ENCODE data around the gene OPRPN. TPM values are rescaled to one million over a fixed set of nuclear protein-coding genes. Genes with fewer than 3 reads are reported as not detected.

Gene OPRPN
- total RNA-seq, 3 donors from 2014 or later (not counting 1 experiment from before 2014, with no cell fraction given): not detected

GRCh38 chr4:70425306-70425705 is 27.6 kb downstream of the OPRPN start:
- TF ChIP-seq, protein P1, sequence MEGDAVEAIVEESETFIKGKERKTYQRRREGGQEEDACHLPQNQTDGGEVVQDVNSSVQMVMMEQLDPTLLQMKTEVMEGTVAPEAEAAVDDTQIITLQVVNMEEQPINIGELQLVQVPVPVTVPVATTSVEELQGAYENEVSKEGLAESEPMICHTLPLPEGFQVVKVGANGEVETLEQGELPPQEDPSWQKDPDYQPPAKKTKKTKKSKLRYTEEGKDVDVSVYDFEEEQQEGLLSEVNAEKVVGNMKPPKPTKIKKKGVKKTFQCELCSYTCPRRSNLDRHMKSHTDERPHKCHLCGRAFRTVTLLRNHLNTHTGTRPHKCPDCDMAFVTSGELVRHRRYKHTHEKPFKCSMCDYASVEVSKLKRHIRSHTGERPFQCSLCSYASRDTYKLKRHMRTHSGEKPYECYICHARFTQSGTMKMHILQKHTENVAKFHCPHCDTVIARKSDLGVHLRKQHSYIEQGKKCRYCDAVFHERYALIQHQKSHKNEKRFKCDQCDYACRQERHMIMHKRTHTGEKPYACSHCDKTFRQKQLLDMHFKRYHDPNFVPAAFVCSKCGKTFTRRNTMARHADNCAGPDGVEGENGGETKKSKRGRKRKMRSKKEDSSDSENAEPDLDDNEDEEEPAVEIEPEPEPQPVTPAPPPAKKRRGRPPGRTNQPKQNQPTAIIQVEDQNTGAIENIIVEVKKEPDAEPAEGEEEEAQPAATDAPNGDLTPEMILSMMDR (IDR thresholded peaks at IDR 0.05): no peak
- H3K9me3 ChIP-seq (ENCODE audit: control insufficient read depth, insufficient read depth, low read length): no peaks in the 10 kb centered on the region
- ATAC-seq: no peak
- H3K9me3 Mint-ChIP-seq: peaks cover 7 to 10% of the 10 kb centered on the region in 2 donors
- H3K36me3 Mint-ChIP-seq: no peaks in the 10 kb centered on the region
- no peaks in the 10 kb centered on the region for H3K36me3 ChIP-seq (ENCODE audit: control insufficient read depth, insufficient read depth, low read length)
- no peak overlapping the region for H3K4me3 ChIP-seq (ENCODE audit: low read length)
- H3K27ac ChIP-seq (ENCODE audit: low read length): no peak overlapping the region
- no peak overlapping the region for H3K27ac Mint-ChIP-seq
- DNase-seq: no peak
- H3K4me1 ChIP-seq (ENCODE audit: control insufficient read depth, insufficient read depth, low read length): no peaks in the 10 kb centered on the region
- H3K4me3 Mint-ChIP-seq: no peak overlapping the region
- no peaks in the 10 kb centered on the region for H3K4me1 Mint-ChIP-seq
- intact Hi-C loops (cut with micrococcal nuclease): no loop called here
- no peaks in the 10 kb centered on the region for H3K27me3 ChIP-seq (ENCODE audit: control insufficient read depth, insufficient read depth, low read length)
- no peaks in the 10 kb centered on the region for H3K27me3 Mint-ChIP-seq (ENCODE audit: low read depth in 2 of 2)
- WGBS (ENCODE audit: insufficient coverage): 88% methylated on average over 1 of the region's 1 CpG

- no peaks in the 10 kb centered on the region for H3K36me3 Mint-ChIP-seq
- TF ChIP-seq, protein P1 (IDR thresholded peaks at IDR 0.05): no peak
- no peaks in the 10 kb centered on the region for H3K4me1 Mint-ChIP-seq
- Histone ChIP-seq H3K9me3 (ENCODE audit: control insufficient read depth, insufficient read depth, low read length) (no peaks in the 10 kb centered on the region), H3K4me3 (ENCODE audit: low read length) (no peak overlapping the region), H3K4me1 (ENCODE audit: control insufficient read depth, insufficient read depth, low read length) (no peaks in the 10 kb centered on the region), H3K27ac (ENCODE audit: low read length) (no peak overlapping the region), H3K27me3 (ENCODE audit: control insufficient read depth, insufficient read depth, low read length) (no peaks in the 10 kb centered on the region), H3K36me3 (ENCODE audit: control insufficient read depth, insufficient read depth, low read length) (no peaks in the 10 kb centered on the region)
- intact Hi-C loops (cut with micrococcal nuclease): no loop called here
- no peak overlapping the region for H3K4me3 Mint-ChIP-seq
- H3K27ac Mint-ChIP-seq: no peak overlapping the region
- DNase-seq: no peak
- no peaks in the 10 kb centered on the region for H3K27me3 Mint-ChIP-seq (ENCODE audit: low read depth in 2 of 2)
- no peak for ATAC-seq
- peaks cover 7% of the 10 kb centered on the region in 2 donors for H3K9me3 Mint-ChIP-seq
Observed at GRCh38 chr4:70426789-70427188, 29.0 kb downstream of the OPRPN start.

DNA sequence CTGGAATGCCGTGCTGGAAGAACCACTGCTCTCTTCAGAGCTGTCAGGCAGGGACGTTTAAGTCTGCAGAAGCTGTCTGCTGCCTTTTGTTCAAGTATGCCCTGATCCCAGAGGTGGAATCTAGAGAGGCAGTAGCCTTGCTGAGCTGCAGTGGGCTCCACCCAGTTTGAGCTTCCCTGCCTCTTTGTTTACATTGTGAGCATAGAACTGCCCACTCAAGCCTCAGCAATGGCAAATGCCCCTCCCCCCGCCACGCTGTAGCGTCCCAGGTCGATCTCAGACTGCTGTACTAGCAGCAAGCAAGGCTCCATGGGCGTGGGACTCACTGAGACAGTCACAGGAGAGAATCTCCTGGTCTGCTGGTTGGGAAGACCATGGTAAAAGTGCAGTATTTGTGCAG is 39.5 kb downstream of the OPRPN start:
- Mint-ChIP-seq H3K36me3 (no peaks in the 10 kb centered on the region), H3K27me3 (ENCODE audit: low read depth in 2 of 2) (no peaks in the 10 kb centered on the region), H3K4me1 (no peaks in the 10 kb centered on the region), H3K4me3 (no peak overlapping the region), H3K27ac (no peak overlapping the region), H3K9me3 (peaks cover 7 to 8% of the 10 kb centered on the region in 2 donors)
- intact Hi-C loops (cut with micrococcal nuclease): no loop called here
- H3K27me3 ChIP-seq (ENCODE audit: control insufficient read depth, insufficient read depth, low read length): no peaks in the 10 kb centered on the region
- H3K36me3 ChIP-seq (ENCODE audit: control insufficient read depth, insufficient read depth, low read length): no peaks in the 10 kb centered on the region
- ATAC-seq: no peak
- H3K4me1 ChIP-seq (ENCODE audit: control insufficient read depth, insufficient read depth, low read length): no peaks in the 10 kb centered on the region
- peaks cover 3% of the 10 kb centered on the region for H3K9me3 ChIP-seq (ENCODE audit: control insufficient read depth, insufficient read depth, low read length)
- WGBS (ENCODE audit: insufficient coverage): 62% methylated on average over 7 of the region's 7 CpGs
- no peak for DNase-seq
- TF ChIP-seq, protein P1 (IDR thresholded peaks at IDR 0.05): no peak
- no peak overlapping the region for H3K27ac ChIP-seq (ENCODE audit: low read length)
- no peak overlapping the region for H3K4me3 ChIP-seq (ENCODE audit: low read length)

DNA sequence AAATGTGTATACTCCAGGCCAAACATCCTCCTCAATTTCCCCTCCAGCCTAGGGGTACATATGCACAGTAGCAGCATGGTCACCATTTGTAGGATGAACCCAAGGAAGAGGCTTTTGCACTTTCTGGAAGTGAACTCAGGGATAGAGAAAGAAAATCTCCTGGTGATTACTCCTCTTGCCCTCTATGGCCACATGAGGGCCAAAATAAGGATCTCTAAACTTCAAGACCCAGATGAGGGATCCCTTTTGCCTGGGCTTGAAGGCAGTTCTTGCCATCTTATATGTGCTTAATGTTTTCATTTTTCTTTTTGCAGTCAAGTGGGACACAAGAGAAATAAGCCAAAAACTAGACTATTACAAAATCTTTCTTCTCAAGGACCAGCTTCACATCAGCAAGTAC is 44.7 kb downstream of the OPRPN start:
- intact Hi-C loops (cut with micrococcal nuclease): no loop called here
- no peaks in the 10 kb centered on the region for H3K36me3 ChIP-seq (ENCODE audit: control insufficient read depth, insufficient read depth, low read length)
- no peak for ATAC-seq
- H3K4me3 ChIP-seq (ENCODE audit: low read length): no peak overlapping the region
- Mint-ChIP-seq H3K9me3 (no peaks in the 10 kb centered on the region), H3K27me3 (ENCODE audit: low read depth in 2 of 2) (no peaks in the 10 kb centered on the region), H3K4me1 (no peaks in the 10 kb centered on the region), H3K36me3 (no peaks in the 10 kb centered on the region), H3K4me3 (no peak overlapping the region), H3K27ac (no peak overlapping the region)
- TF ChIP-seq, protein P1 (IDR thresholded peaks at IDR 0.05): no peak
- no peak for DNase-seq
- H3K27me3 ChIP-seq (ENCODE audit: control insufficient read depth, insufficient read depth, low read length): no peaks in the 10 kb centered on the region
- no peak overlapping the region for H3K27ac ChIP-seq (ENCODE audit: low read length)
- H3K9me3 ChIP-seq (ENCODE audit: control insufficient read depth, insufficient read depth, low read length): no peaks in the 10 kb centered on the region
- no peaks in the 10 kb centered on the region for H3K4me1 ChIP-seq (ENCODE audit: control insufficient read depth, insufficient read depth, low read length)

Measured in natural killer cell (primary cell).